Tibial nerve (tissue), 3 donors: ENCODE measurements around the gene GOLGA6L10.
"Not testable (repeated sequence)": the region's sequence is repeated elsewhere in the genome, so short reads cannot be mapped to it uniquely, and the experiment has no call there.

Source experiments
- CTCF ChIP-seq, 5 experiments: fragments of 200-600 bp in 3 of 5; fragments of 450-650 bp in 2 of 5; sonication (generic) in 3 of 5; IDR thresholded peaks; one replicate each; pipeline ENCODE4 v1.5.1; 2016 to 2019; ENCODE audit warnings: antibody characterized with exemption in 5 of 5, mild to moderate bottlenecking in 3 of 5, moderate library complexity in 2 of 5
- POLR2A ChIP-seq, 2 donors: fragments of 450-650 bp; IDR thresholded peaks; one replicate each; pipeline ENCODE4 v1.6.1; 2017; ENCODE audit warnings: antibody characterized with exemption in 2 of 2, mild to moderate bottlenecking in 2 of 2, moderate library complexity in 2 of 2

- TF ChIP-seq POLR2A, CTCF (IDR thresholded peaks at IDR 0.05): not testable (repeated sequence)
These were observed 42.8 kb upstream of the GOLGA6L10 start for GRCh38 chr15:82392077-82392476.
